HG03045 (cell line): ENCODE data around the gene TCF25.
"Not testable (repeated sequence)": the region's sequence is repeated elsewhere in the genome, so short reads cannot be mapped to it uniquely, and the experiment has no call there.

ENCODE experiments used
- ATAC-seq: cut with Tn5 transposase; IDR thresholded peaks from one replicate; pipeline ENCODE4 v1.9.1; 2021; ENCODE audit warnings: mild to moderate bottlenecking, moderate library complexity; ENCODE audit not compliant: unreplicated experiment

TCF25 gene

DNA sequence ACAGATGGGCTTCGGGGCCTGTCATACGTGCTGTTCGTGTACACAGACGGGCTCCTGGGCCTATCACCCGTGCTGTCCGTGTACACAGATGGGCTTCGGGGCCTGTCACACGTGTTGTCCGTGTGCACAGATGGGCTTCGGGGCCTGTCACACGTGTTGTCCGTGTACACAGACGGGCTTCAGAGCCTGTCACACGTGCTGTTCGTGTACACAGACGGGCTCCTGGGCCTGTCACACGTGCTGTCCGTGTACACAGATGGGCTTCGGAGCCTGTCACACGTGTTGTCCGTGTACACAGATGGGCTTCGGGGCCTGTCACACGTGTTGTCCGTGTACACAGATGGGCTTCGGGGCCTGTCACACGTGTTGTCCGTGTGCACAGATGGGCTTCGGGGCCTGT lies 5.7 kb downstream of the TCF25 start:
- not testable (repeated sequence) for ATAC-seq

DNA sequence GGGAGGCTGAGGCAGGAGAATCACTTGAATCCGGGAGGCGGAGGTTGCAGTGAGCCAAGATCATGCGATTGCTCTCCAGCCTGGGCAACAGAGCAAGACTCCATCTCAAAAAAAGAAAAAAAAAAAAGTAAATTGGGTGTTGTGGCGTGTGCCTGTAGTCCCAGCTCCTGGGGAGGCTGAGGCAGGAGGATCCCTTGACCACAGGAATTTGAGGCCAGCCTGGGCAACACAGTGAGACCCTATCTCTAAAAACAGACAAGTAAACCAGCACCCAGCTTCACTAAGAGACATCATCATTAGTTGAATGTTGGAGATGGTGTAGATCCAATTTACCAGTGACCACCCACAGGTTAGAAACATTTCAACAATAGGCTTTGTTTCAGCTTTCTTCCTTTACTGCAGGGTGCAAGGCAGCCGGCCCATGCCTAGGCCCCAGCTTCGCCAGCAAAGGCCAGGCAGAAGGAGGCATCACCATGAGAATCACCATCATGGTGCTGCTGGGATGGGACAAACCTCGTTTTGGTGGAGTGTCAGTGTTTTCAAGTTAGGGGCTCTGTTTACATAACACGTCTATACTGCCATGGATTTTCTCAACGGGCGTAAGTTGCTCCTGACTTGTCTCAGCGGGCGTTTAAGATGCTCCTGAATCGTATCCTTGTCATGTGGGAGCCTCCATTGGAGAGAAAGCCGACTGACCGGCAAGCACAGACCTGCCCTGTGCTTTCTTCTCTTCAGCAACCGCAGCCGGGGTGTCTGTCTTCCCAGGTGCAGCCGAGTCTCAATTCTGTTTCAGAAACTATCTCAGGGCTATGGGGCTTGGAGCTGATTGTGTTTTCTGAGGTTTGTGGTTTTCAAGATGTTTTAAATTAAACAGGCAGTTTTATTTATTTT lies 7.3 kb downstream of the TCF25 start:
- no peak for ATAC-seq

DNA sequence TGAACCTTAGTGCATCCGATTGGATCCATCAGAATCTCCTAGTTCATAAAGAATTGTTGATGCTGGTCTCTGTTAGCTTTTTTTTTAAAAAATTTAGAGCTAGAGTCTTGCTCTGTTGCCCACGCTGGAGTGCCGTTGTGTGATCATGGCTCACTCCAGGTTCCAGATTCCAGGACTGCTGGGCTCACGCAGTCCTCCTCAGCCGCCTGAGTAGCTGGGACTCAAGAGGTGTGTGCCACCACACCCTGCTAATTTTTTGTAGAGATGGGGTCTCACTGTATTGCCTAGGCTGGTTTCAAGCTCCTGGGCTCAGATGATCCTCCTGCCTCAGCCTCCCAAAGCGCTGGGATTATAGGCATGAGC lies 8.0 kb downstream of the TCF25 start:
- ATAC-seq, result no peak

DNA sequence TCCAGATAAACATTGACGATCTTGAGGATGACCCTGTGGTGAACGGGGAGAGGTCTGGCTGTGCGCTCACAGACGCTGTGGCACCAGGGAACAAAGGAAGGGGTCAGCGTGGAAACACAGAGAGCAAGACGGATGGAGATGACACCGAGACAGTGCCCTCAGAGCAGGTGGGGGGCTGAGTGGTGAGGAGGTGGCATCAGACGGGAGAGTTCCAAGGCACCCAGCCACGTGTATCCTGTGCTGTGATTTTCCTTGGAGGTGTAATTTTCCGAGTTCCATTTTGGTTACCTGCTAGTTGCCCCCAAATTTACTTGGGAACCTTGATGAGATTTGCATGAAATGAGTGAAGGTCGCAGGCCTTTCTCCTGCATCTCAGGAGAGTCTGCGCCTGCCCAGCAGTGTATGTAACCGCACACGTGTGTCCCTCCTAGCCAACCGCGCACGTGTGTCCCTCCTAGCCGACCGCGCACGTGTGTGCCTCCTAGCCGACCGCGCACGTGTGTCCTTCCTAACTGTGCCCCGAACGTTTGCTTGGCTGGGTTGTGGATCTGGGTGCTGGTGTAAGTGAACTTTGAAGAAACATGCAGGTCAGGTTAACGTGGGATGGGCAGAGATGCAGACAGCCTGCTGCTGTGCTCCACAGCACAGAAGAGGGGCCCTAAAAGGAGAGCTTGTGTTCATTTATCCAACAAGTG lies 10.1 kb downstream of the TCF25 start:
- ATAC-seq, result no peak

DNA sequence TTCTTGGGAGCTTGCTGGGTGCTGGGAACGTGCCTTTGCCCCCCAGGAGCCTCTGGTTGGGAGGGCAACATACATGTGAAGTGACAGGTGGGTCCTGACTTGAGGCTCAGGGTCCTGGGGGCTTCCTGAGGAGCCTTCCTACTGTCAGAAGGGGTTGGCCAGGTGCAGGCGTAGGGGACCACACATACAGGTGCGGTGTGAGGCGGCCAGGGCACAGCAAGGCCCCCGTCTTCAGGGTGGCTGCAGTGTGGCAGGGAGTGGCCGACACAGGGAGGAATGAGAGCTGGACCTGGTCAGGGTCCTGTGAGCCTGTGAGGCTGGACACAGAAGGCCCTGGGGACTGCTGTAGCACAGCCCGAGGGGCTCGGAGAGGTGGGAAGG lies 10.6 kb downstream of the TCF25 start:
- ATAC-seq, result no peak

DNA sequence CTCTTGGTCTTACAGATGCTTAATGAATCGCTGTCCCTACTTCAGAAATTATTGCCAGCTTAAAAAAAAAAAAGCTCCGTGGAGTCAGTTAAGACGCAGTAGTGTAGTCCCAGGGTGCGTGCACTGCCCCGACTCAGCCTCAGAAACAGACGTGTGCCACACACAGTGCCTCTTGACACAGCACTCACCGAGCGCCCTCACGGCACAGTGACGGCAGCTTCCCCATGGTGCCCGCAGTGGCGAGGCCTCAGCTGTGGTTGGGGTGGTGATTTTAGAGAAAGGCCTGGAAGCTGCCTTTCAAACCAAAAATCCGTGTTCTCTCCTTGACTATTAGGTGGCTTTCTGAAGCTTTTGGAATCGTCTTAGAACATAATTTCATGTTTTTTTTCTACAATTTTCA lies 13.9 kb downstream of the TCF25 start:
- ATAC-seq, result no peak

DNA sequence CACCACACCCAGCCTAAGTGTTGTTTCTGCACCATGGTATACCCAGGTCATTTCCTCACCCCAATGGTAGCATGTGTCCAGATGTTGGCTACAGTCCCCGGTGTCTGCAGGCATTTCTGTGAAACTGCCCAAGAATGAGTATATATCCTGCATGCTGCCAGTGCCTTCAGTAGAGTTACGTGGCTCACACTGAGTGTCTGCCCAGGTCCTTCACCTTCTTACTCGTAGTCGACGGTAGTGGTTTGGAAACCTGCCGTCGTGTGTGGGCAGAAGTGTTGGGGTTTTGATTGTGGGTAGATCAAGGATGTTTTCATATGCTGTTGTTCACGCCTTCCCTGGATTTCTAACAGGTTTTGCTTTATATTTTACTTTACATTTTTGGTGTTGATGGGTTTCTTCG lies 16.8 kb downstream of the TCF25 start:
- ATAC-seq, result no peak

DNA sequence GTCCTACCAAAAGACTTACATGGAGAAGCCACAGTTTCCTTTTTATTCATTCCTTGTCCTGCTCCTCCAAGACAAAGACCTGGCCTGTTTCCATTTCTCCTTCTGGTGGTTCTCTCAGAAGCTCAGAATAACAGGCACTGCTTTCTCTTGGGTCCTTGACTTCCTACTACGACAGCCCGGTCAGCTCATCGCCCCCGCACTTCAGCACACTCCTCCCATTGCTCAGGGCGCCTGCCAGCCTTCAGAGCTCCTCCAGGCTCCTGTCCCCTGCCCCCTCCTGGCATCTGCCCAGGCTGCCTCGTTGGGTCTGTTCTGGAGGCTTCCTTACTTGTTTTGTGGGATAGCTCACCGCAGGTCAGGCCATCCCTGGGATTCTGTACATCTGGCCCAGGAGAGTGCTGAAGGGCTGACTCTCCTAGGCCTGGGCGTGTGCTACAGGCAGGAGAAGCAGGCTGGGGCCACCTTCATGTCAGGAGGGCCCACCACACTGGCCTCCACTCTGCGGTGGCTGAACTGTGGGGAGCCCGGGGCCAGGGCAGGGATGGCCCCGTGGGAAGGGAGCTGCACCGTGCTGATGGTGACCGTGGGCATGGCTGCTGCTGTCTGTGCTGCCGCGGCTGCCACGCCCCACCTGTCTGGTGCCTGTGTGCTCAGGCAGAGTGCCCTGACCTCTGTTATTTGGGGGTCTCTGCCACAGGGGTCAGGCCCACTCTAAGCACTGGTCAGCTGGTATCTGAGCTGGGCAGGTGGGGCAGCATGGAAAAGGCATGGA lies 17.7 kb downstream of the TCF25 start:
- no peak for ATAC-seq

DNA sequence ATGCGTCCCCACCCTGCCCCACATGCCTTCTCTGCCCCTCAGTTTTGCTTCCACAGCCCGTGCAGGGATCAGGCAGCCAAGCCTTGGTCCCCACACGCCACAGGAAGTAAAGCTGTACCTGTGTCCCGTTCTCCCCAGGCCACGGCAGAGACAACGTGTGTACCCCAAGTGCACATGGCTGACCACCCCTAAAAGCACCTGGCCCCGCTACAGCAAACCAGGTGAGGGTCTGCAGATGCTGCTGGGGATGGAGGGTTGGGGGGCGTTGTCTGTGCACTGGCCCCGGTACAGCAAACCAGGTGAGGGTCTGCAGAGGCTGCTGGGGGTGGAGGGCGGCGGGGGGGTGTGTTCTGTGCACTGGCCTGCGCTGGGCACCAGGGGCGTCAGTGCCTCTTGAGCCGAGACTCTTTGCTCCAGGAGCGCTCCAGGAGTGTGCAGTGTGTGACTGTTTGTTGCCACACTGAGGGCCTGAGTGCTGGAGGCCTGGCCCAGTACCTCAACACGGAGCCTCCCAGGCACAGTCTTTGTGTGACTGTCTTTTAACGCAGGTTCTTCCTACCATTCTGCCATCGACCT lies 18.8 kb downstream of the TCF25 start:
- no peak for ATAC-seq

DNA sequence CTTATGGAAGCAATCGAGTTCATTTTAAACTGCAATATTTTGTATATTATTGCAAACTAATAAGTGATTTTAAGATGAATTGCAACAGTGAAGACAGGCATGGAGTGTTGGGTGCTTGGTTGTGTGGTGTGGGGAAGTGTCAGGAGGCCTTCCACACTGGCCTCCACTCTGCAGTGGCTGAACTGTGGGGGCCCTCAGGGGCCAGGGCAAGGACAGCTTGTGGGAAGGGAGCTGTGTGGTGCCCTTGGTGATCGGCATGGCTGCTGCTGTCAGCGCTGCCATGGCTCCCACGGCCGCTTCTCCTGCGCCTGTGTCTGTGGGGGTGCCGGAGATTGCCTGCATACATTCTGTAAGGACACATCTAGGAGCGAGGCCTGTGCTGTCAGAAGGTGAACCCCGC lies 19.2 kb downstream of the TCF25 start:
- ATAC-seq, result no peak

DNA sequence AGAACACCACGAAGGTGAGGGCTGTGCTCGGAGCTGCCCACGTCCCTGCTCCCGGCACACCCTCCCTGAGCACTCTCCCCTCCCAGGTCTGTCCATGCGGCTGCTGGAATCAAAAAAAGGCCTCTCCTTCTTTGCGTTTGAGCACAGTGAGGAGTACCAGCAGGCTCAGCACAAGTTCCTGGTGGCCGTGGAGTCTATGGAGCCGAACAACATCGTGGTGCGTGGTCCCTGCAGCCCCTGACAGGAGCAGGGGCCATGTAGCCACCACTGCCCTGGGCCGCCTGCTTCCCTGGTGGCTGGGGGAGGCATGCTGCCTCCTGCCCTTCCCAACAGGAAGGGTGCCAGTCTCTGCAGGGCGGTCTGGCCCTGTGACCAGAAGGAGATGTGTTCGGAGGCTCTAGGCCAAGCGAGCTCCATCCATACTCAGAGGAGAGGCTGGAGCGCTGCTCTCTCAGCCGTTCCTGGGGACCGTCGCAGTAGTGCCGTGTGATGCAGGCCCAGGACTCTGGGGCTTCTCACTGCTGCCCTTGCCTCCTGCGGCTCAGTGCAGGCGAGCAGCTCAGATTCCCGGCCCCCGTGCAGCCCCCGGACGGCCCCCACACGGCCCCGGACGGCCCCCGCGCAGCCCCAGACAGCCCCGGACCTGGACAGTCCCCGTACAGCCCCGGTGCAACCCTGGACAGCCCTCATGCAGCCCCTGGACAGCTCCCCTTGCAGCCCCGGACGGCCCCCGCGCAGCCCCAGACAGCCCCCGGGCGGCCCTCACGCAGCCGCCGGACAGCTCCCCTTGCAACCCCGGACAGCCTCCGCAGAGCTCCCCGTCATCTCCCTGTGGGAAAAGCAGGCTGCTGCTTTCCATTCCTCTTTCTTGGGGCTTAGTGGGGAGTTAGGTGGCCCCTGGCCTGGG lies 20.5 kb downstream of the TCF25 start:
- no peak for ATAC-seq

DNA sequence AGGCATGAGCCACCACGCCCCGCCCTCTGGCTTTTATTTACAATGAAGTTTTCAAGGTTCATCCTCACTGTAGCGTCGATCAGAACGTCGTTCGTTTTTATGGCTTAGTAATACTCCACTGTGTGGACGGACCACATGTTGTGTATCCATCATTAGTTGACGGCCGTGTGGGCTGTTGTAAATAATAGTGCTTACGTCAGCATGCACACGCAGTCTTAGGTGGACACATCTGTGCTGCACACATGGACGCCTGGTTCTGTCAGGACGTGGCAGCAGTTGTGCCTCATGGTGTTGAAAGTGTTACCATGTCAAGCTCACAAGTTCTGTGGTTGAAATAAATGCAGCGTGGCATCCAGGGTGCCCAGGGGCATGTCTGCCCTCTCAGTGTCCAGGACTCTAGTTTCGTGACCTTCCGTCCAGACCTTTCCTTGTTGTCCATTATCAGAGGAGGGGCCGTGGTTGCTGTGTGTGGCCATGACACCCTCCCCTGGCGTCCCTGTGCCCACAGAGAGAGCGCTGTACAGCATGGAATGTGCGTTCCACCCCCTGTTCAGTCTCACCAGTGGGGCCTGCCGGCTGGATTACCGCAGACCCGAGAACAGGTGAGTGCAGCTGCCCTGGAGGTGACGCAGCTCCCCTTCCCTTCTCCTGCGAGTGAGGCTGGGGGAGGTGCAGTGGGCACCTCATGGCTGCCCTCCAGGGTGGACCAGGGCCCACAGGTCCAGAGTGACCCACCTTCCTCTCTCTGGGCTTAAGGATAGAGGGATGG lies 22.3 kb downstream of the TCF25 start:
- no peak for ATAC-seq

DNA sequence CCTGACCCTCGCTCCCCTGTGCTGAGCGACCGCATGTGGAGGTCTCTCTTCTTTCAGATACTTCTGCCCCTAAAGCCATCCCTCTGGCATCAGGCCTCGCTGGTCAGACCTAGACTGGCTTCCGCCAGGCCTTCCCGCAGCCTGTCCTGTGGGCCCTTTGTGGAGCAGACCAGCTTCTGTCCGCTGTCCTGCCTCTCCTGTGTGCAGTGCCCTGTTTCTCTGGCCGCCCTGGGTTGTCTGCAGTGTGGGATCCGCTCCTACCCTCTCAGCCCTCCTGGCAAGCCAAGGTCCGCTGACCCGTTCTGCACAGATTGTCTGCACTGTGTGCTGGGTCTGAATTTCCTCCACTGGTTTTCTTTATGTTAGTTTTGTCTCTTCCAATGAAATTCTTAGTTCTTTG lies 23.8 kb downstream of the TCF25 start:
- no peak for ATAC-seq

DNA sequence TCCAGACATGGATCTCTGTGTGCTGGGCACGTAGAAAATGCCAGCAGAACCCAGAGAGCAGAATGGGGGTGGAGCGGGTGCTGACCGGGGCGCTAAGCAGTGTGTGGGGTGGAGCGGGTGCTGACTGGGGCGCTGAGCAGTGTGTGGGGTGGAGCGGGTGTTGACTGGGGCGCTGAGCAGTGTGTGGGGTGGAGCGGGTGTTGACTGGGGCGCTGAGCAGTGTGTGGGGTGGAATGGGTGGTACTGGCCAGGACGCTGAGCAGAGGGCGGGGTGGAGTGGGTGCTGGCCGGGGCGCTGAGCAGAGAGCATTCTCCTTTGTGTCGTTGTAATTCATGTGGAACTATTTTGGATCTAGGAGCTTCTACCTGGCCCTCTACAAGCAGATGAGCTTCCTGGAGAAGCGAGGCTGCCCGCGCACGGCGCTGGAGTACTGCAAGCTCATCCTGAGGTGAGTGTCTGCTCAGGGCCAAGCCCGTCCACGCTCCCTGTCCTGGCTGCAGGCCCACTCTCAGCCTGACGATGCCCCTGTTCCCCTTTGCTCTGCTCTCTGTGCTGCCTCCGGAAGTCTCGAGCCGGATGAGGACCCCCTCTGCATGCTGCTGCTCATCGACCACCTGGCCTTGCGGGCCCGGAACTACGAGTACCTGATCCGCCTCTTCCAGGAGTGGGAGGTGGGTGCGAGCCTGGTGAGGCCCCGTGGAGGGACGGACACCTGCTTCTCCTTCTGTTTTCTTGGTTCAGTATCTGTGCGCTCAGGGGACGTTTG lies 25.0 kb downstream of the TCF25 start:
- ATAC-seq, result no peak

DNA sequence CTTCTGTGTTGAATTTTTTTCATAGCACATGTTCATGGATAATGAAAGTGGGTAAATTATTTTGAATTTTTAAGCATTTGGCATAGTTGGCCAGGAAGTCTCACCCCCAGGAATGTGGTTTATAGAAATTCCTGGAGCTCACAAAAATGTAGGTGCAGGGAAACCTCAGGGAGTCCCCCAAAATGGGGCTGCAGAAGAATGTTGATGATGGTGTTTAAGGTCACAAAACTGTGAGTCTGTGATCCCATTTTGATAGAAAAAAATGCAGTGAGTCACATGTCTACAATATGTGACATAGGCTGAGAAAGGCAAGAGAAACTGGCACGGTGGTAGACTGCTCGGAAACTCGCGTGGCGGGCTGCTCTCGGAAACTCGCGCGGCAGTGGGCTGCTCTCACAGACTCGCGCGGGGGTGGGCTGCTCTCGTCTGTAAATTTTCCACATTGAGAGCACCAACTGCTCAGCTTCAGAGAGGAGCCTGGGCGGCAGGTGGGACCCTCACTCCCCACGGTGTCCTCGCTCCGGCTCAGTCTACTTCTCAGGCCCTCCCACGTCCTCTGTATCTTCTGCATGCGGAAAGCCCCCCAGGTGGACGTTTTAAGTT lies 26.6 kb downstream of the TCF25 start:
- no peak for ATAC-seq

DNA sequence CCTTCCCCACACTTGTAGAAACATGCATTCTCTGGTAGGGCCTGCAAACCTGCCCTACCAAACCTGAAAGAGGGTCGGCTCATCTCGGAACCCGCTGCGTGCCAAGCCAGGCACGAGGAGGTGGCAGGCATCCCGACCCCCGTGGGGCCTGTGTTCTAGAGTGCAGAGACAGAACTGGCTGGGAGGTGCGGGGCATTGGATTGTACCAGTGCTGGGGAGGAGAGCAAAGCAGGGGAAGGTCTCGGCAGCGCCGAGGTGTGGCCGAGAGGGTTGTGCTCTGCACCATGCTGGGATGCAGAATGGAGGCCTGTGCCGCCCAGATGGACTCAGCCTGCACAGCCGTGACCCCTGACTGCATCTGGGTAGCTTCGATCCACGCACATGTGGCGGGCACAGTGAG lies 27.5 kb downstream of the TCF25 start:
- no peak for ATAC-seq

DNA sequence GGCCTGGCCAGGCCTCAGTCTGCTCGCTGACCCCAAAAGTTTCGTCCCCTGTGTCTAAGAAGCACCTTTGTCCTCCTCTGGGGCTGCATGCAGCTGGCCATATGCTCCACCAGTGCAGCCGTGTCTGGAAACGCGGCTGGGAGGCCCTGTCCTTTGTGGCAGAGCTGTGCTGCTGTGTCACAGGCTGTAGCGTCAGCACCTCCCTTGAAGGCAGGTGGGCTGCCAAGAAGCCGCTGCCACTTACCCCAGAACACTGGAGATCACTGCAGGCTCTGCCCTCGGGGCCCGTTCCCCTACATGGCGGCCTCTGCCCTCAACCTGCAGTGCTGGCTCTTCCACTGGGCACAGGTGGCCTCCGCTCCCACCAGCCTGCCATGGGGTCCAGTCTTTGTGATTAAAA lies 29.6 kb downstream of the TCF25 start:
- no peak for ATAC-seq

DNA sequence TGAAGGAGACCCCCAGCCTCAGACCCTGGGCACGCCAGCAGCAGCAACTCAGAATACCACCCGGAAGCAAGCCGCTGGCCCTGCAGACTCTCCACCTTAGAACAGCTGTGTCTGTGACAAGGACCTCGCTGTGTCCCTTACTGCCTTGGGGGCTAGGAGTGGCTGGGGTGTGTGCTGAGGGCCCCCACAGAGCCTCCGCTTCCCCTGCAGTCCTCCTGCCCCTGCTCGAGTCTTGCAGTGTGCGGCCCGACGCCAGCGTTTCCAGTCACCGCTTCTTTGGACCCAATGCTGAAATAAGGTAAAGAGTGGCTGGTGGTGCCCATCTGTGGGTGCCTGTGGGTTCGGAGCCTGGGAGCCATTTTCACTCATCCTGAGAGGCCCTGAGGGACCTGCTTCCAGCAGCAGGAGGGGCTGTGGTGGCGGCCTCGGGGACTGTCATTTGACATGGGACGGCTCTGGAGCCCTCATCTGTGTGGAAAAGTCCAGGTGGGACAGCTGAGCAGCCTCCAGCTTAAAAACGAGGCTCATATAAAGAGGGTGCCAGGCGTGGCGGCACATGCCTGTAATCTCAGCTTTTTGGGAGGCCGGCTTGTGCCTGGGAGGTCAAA lies 30.6 kb downstream of the TCF25 start:
- ATAC-seq, result no peak
